Mucosa of descending colon (tissue), 3 donors: Measurements from ENCODE around the gene GNAI1. TPM values are rescaled to one million over a fixed set of nuclear protein-coding genes. Genes with fewer than 3 reads are reported as not detected.
"Not testable (repeated sequence)": the region's sequence is repeated elsewhere in the genome, so short reads cannot be mapped to it uniquely, and the experiment has no call there.

Source experiments
- ATAC-seq: fragments of 200-7000 bp; cut with Tn5 transposase; one replicate; pipeline ENCODE4 v1.9.1; 2020; ENCODE audit warnings: mild to moderate bottlenecking, moderate library complexity
- DNase-seq, 3 donors: peaks; one replicate each; pipeline ENCODE4 v3.0.0-alpha.2; 2020
- H3K36me3 ChIP-seq: fragments of 200-600 bp; one replicate; pipeline ENCODE4 v1.8.0; 2021; ENCODE audit warnings: low read depth, mild to moderate bottlenecking
- H3K4me1 ChIP-seq: fragments of 200-600 bp; one replicate; pipeline ENCODE4 v1.8.0; 2021; ENCODE audit warnings: low read depth, mild to moderate bottlenecking
- H3K4me3 ChIP-seq: fragments of 200-600 bp; one replicate; pipeline ENCODE4 v1.8.0; 2021; ENCODE audit warnings: mild to moderate bottlenecking
- H3K9me3 ChIP-seq: fragments of 200-600 bp; one replicate; pipeline ENCODE4 v1.8.0; 2021; ENCODE audit warnings: mild to moderate bottlenecking
- intact Hi-C, 2 donors: fragments of 100-400 bp; cut with DNase I in 1 of 2; cut with micrococcal nuclease in 1 of 2; formaldehyde crosslinking; loops; one replicate each; pipeline versions ENCODE4 v1.11.0 to v1.11.1; 2022; cut with DNase I, micrococcal nuclease
- total RNA-seq, 3 donors: library from RNA; stranded (reverse); fragmentation: NEBNext Ultra II Directional in 2 of 3; extraction: Animal tissue kit (Norgen Biotek cat#: 25700) in 2 of 3; gene quantifications; one replicate each; pipeline versions ENCODE4 v1.2.1 to v1.2.4, GENCODE V29; 2021 to 2023
- TF ChIP-seq, protein P1 (sequence below): fragments of 200-600 bp; IDR thresholded peaks from one replicate; pipeline ENCODE4 v1.8.0; 2022; ENCODE audit warnings: antibody characterized with exemption, mild to moderate bottlenecking
- donor health status: DM: no; HTN: no; CAD: no; lungs with moderate emphysema.
- donor health status: DM: no; HTN: no; CAD: no.
- donor health status: DM: no; HTN: yes; CAD: no.

Gene GNAI1
- total RNA-seq, 3 donors from 2014 or later: 18.1 to 59.3 (median 23.1) TPM

DNA sequence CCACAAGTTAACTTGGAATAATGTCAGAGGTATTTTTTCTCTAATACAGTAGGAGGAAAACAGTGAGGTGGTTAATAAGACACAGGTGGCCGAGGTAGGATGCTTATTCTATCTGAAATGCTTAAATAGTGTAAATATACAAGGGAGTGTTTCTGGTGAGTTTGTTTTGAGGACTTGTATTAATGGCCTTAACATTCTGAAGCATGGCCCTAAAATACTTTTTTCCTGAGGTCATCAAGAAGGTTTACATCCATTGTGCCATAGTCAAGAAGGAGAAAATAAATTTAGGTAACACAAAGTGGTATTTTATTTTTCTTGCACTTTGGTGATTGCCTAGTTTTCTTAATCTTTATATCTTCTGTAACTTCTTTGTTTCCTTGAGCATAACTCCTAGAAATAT, 18.8 kb downstream of the GNAI1 start:
- ATAC-seq (no peak), DNase-seq (no peak)
- TF ChIP-seq, protein P1, sequence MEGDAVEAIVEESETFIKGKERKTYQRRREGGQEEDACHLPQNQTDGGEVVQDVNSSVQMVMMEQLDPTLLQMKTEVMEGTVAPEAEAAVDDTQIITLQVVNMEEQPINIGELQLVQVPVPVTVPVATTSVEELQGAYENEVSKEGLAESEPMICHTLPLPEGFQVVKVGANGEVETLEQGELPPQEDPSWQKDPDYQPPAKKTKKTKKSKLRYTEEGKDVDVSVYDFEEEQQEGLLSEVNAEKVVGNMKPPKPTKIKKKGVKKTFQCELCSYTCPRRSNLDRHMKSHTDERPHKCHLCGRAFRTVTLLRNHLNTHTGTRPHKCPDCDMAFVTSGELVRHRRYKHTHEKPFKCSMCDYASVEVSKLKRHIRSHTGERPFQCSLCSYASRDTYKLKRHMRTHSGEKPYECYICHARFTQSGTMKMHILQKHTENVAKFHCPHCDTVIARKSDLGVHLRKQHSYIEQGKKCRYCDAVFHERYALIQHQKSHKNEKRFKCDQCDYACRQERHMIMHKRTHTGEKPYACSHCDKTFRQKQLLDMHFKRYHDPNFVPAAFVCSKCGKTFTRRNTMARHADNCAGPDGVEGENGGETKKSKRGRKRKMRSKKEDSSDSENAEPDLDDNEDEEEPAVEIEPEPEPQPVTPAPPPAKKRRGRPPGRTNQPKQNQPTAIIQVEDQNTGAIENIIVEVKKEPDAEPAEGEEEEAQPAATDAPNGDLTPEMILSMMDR: no peak
- no peaks in the 10 kb centered on the region for H3K36me3 ChIP-seq
- H3K4me1 ChIP-seq: no peaks in the 10 kb centered on the region
- intact Hi-C loops: no loop called here
- no peaks in the 10 kb centered on the region for H3K9me3 ChIP-seq
- no peak overlapping the region for H3K4me3 ChIP-seq

DNA sequence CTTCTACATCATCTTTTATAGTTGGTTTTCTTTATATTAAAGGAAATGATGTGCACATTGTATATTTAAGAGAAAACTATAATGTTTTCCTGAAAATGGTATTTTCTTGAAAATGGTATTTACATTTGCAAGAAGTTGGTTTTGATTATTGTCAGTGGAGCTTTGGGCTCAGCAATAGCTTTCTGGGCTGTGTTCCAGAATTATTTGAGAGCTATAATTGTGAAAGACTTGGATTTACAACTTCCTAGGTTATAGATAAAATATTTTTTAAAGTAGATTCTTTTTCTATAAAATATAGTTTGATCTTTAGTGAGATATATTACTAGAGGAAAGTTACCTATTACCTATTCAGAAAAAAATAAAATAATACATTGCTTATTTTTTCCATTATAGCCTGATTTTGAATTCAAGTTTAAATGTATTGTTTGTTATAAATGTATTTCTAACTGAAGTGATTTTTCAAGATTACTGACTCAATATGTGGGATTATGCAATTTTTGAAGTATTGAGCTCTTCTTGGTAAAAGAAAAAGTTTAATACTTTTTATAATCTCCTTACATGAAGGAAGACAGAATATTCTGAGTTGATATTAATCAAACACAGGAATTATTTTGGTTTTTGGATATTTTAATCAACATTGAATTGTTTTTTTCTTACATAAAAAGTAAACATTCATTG, 20.2 kb downstream of the GNAI1 start:
- ATAC-seq: no peak
- Histone ChIP-seq H3K4me1 (no peaks in the 10 kb centered on the region), H3K9me3 (no peaks in the 10 kb centered on the region), H3K4me3 (no peak overlapping the region), H3K36me3 (no peaks in the 10 kb centered on the region)
- intact Hi-C loops: no loop called here
- TF ChIP-seq, protein P1: no peak
- DNase-seq: no peak

DNA sequence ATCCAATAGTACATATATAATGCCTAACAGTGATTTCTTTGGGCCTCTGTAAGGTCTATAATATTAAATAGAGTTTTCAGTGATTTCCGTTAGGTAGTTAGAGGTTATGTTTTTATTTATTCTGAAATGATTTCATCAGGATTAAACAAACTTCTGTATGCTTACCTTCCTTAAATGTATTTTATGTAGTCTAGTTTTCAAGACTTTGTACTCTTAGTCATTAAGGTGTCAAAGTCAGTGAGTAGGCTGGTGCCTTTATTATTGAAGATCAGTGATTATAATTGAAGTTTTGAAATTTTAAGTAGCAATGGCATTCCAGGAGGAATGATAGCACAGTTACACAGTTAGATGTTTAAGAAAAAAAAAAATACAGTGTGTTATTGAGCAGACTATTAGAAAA, 20.7 kb downstream of the GNAI1 start:
- TF ChIP-seq, protein P1: no peak
- Histone ChIP-seq H3K9me3 (no peaks in the 10 kb centered on the region), H3K4me1 (no peaks in the 10 kb centered on the region), H3K36me3 (no peaks in the 10 kb centered on the region), H3K4me3 (no peak overlapping the region)
- intact Hi-C loops: no loop called here
- DNase-seq (no peak), ATAC-seq (no peak)

DNA sequence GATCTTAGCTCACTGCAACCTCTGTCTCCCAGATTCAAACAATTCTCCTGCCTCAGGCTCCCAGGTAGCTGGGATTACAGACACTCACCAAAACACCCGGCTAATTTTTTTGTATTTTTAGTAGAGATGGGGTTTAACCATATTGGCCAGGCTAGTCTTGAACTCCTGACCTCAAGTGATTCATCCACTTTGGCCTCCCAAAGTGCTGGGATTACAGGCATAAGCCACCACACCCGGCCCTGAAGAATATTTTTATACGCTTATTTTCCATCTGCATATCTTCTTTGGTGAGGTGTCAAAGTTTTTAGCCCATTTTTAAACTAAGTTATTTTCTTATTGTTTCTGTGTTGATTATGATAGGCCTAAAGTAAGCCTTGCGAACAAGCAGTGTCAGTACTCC, 23.1 kb downstream of the GNAI1 start:
- DNase-seq, intact Hi-C loops, H3K4me3 ChIP-seq, H3K4me1 ChIP-seq, ATAC-seq, H3K36me3 ChIP-seq, H3K9me3 ChIP-seq: not testable (repeated sequence)

DNA sequence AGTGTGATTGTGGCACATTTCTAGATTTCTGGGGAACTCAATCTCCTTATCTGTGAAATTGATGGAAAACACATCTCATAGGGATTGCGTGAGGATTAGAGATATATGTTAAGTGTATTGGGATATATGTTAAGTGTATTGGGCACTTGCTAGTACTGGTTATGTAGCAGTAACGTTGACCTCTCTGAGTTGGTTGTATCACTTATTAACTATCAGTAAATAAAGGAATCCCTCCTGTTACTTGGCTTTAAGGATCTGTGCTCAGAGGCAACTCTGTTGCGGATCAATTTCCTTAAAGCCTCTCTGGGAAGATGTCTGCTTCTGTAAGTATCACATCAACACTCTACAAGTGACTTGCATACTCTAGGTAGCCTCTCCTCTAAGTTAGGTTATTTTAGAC, 25.2 kb downstream of the GNAI1 start:
- intact Hi-C loops: no loop called here
- H3K36me3 ChIP-seq: no peaks in the 10 kb centered on the region
- ATAC-seq: no peak

DNA sequence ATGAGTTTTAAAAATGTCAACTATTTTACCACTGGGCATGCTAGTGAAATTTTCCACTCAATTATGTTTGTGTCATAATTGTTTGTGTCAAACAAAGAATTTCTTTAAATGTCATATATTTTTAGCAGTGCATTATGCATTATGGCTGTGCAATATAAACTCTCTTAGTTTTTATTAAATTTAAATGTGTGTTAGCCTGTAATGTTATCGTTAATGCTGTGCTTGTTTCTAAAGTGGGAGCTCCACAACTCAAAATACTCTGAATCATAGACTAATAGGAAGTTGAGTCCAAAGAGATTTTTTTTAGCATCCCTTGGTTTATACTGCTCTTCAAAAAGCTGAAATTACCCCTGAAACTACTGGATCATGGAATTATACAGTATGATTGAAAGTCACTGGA, 26.8 kb downstream of the GNAI1 start:
- Histone ChIP-seq H3K4me3 (no peak overlapping the region), H3K4me1 (no peaks in the 10 kb centered on the region), H3K36me3 (no peaks in the 10 kb centered on the region), H3K9me3 (no peaks in the 10 kb centered on the region)
- TF ChIP-seq, protein P1: no peak
- no peak for DNase-seq
- intact Hi-C loops: no loop called here
- no peak for ATAC-seq

More for the DNA sequence above, 25.2 kb downstream of the GNAI1 start:
- TF ChIP-seq, protein P1: no peak
- Histone ChIP-seq H3K4me3 (no peak overlapping the region), H3K9me3 (no peaks in the 10 kb centered on the region), H3K4me1 (no peaks in the 10 kb centered on the region)
- DNase-seq: no peak
